MM.1S (cell line): ENCODE data around the gene DUS3L.
"Not testable (repeated sequence)": the region's sequence is repeated elsewhere in the genome, so short reads cannot be mapped to it uniquely, and the experiment has no call there.

ENCODE experiments used
- DNase-seq: peaks from one replicate; pipeline ENCODE4 v3.0.0-alpha.2; 2015
- H2AFZ ChIP-seq: fragments of 300-600 bp; sonication (generic); 2 replicates; pipeline ENCODE4 v1.6.0; 2016; ENCODE audit warnings: antibody characterized with exemption, low read length
- H3F3A ChIP-seq: fragments of 300-600 bp; sonication (generic); 2 replicates; pipeline ENCODE4 v1.6.1; 2016; ENCODE audit warnings: mild to moderate bottlenecking, antibody characterized with exemption, low read length, moderate library complexity, mixed read lengths; ENCODE audit not compliant: insufficient read depth
- H3K27ac ChIP-seq: fragments of 300-600 bp; sonication (generic); 2 replicates; pipeline ENCODE4 v1.5.1; 2016; ENCODE audit warnings: mild to moderate bottlenecking, low read length
- H3K27me3 ChIP-seq: fragments of 300-600 bp; sonication (generic); replicated peaks from 2 replicates; pipeline ENCODE4 v1.6.0; 2016; ENCODE audit warnings: low read length; ENCODE audit not compliant: insufficient read depth
- H3K36me3 ChIP-seq: fragments of 300-600 bp; sonication (generic); replicated peaks from 2 replicates; pipeline ENCODE4 v1.6.1; 2016; ENCODE audit warnings: mild to moderate bottlenecking, low read length, mixed read lengths; ENCODE audit not compliant: insufficient read depth
- H3K4me1 ChIP-seq: fragments of 300-600 bp; sonication (generic); 2 replicates; pipeline ENCODE4 v1.6.1; 2016; ENCODE audit warnings: low read length, mixed read lengths
- H3K4me2 ChIP-seq: fragments of 300-600 bp; sonication (generic); 2 replicates; pipeline ENCODE4 v1.6.0; 2016; ENCODE audit warnings: low read depth, low read length
- H3K4me3 ChIP-seq: fragments of 300-600 bp; sonication (generic); 2 replicates; pipeline ENCODE4 v1.5.1; 2016; ENCODE audit warnings: low read length, mixed read lengths
- H3K79me2 ChIP-seq: fragments of 300-600 bp; sonication (generic); 2 replicates; pipeline ENCODE4 v1.6.1; 2016; ENCODE audit warnings: mixed run types, low read length, mixed read lengths
- H3K9ac ChIP-seq: fragments of 300-600 bp; sonication (generic); 2 replicates; pipeline ENCODE4 v1.6.1; 2016; ENCODE audit warnings: low read length, mixed read lengths
- H3K9me2 ChIP-seq: fragments of 300-600 bp; sonication (generic); replicated peaks from 2 replicates; pipeline ENCODE4 v1.6.1; 2016; ENCODE audit warnings: mild to moderate bottlenecking, low read length, mixed read lengths; ENCODE audit not compliant: insufficient read depth
- H3K9me3 ChIP-seq: fragments of 300-600 bp; sonication (generic); replicated peaks from 2 replicates; pipeline ENCODE4 v1.6.1; 2016; ENCODE audit warnings: mild to moderate bottlenecking, low read length, mixed read lengths; ENCODE audit not compliant: insufficient read depth
- H4K20me1 ChIP-seq: fragments of 300-600 bp; sonication (generic); 2 replicates; pipeline ENCODE4 v1.6.1; 2016; ENCODE audit warnings: mild to moderate bottlenecking, low read length, moderate library complexity, mixed read lengths; ENCODE audit not compliant: insufficient read depth
- CTCF ChIP-seq: fragments of 300-600 bp; sonication (generic); IDR thresholded peaks from 2 replicates; pipeline ENCODE4 v1.5.1; 2016; ENCODE audit warnings: antibody characterized with exemption, low read length, mixed read lengths
- EZH2 ChIP-seq: fragments of 300-600 bp; sonication (generic); optimal IDR thresholded peaks from 2 replicates; pipeline ENCODE3; 2017; ENCODE audit warnings: low read depth, mild to moderate bottlenecking, antibody characterized with exemption, low read length, mixed read lengths
- EZH2phosphoT487 ChIP-seq: fragments of 300-600 bp; sonication (generic); IDR thresholded peaks from 2 replicates; pipeline ENCODE4 v1.6.1; 2018; ENCODE audit warnings: antibody characterized with exemption, low read length

The DUS3L gene

GRCh38 chr19:5782322-5782721 is 8.6 kb downstream of the DUS3L start:
- Histone ChIP-seq H3K79me2 (no peaks in the 10 kb centered on the region), H3K4me2 (no peak overlapping the region), H3K4me1 (no peaks in the 10 kb centered on the region), H3K9me3 (no peaks in the 10 kb centered on the region), H4K20me1 (no peaks in the 10 kb centered on the region), H3K27me3 (peaks cover 78% of the 10 kb centered on the region), H3F3A (no peaks in the 10 kb centered on the region), H3K36me3 (no peaks in the 10 kb centered on the region), H3K9me2 (no peaks in the 10 kb centered on the region), H2AFZ (no peak overlapping the region), H3K4me3 (no peak overlapping the region), H3K9ac (no peak overlapping the region), H3K27ac (no peak overlapping the region)
- DNase-seq = no peak
- TF ChIP-seq EZH2phosphoT487 (no peak), EZH2 (no peak), CTCF (no peak)

GRCh38 chr19:5780916-5781315 is 10.0 kb downstream of the DUS3L start:
- H3K9me3 ChIP-seq, H4K20me1 ChIP-seq, H2AFZ ChIP-seq, H3K9me2 ChIP-seq, H3K36me3 ChIP-seq, H3K79me2 ChIP-seq, H3K4me1 ChIP-seq, H3K9ac ChIP-seq, H3K4me2 ChIP-seq, H3K4me3 ChIP-seq, DNase-seq, H3K27ac ChIP-seq, H3F3A ChIP-seq: not testable (repeated sequence)
- H3K27me3 ChIP-seq = peaks cover 86% of the 10 kb centered on the region

- Histone ChIP-seq H3K4me2 (no peak overlapping the region), H2AFZ (no peak overlapping the region), H3K27ac (no peak overlapping the region), H3K4me1 (no peaks in the 10 kb centered on the region), H3K9ac (no peak overlapping the region), H3K27me3 (peaks cover 88% of the 10 kb centered on the region), H3K9me2 (no peaks in the 10 kb centered on the region), H3K79me2 (no peaks in the 10 kb centered on the region), H4K20me1 (no peaks in the 10 kb centered on the region), H3K36me3 (no peaks in the 10 kb centered on the region), H3F3A (no peaks in the 10 kb centered on the region), H3K4me3 (no peak overlapping the region), H3K9me3 (no peaks in the 10 kb centered on the region)
- TF ChIP-seq EZH2 (no peak), EZH2phosphoT487 (no peak), CTCF (no peak)
- DNase-seq = no peak
These were observed 12.6 kb downstream of the DUS3L start for GRCh38 chr19:5778402-5778801.

GRCh38 chr19:5775668-5776309 is 15.2 kb downstream of the DUS3L start:
- H3K79me2 ChIP-seq = no peaks in the 10 kb centered on the region
- no peak for DNase-seq
- H3F3A ChIP-seq = no peaks in the 10 kb centered on the region
- H3K9ac ChIP-seq = no peak overlapping the region
- H3K9me3 ChIP-seq = no peaks in the 10 kb centered on the region
- no peaks in the 10 kb centered on the region for H4K20me1 ChIP-seq
- no peaks in the 10 kb centered on the region for H3K4me1 ChIP-seq
- no peak overlapping the region for H3K4me2 ChIP-seq
- TF ChIP-seq CTCF = no peak
- no peak for TF ChIP-seq EZH2phosphoT487
- no peak for TF ChIP-seq EZH2
- H3K4me3 ChIP-seq = no peak overlapping the region
- no peaks in the 10 kb centered on the region for H3K36me3 ChIP-seq
- H3K27me3 ChIP-seq = peaks cover 89% of the 10 kb centered on the region
- no peak overlapping the region for H3K27ac ChIP-seq
- H3K9me2 ChIP-seq = no peaks in the 10 kb centered on the region
- no peak overlapping the region for H2AFZ ChIP-seq
